C4-2B (cell line): ENCODE measurements around the gene CNTRL.

ENCODE experiments used
- CTCF ChIP-seq: fragments of 450-650 bp; conservative IDR thresholded peaks from 2 replicates; pipeline ENCODE4 v1.5.1; 2017; ENCODE audit warnings: mild to moderate bottlenecking
- ZFX ChIP-seq: fragments of 450-650 bp; IDR thresholded peaks from 2 replicates; pipeline ENCODE4 v1.6.1; 2017

GRCh38 chr9:121191235-121191634, 116.5 kb downstream of the CNTRL start:
- no peak for TF ChIP-seq CTCF
- no peak for TF ChIP-seq ZFX
